ENCODE results near the gene DGLUCY. TPM values are rescaled to one million over a fixed set of nuclear protein-coding genes. Genes with fewer than 3 reads are reported as not detected.

DGLUCY gene
- total and polyA plus RNA-seq, 2 of the 13 experiments (the other 11 are each of a cell fraction or from before 2014, with no cell fraction given): 14.8 to 36.3 TPM

DNA sequence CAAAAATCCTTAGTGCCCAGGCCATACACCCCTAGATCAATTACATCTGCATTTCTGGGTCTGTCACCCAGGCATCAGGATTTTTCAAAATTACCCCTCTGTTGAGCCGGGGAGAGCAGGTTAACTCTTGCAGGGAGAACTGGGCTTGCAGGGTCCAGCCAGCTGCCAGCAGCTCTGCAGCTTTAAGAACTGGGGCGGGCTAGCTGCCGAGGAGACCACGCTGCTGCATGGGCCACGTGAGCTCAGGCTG is at the start of gene DGLUCY (continued):
- TF ChIP-seq, protein P1, sequence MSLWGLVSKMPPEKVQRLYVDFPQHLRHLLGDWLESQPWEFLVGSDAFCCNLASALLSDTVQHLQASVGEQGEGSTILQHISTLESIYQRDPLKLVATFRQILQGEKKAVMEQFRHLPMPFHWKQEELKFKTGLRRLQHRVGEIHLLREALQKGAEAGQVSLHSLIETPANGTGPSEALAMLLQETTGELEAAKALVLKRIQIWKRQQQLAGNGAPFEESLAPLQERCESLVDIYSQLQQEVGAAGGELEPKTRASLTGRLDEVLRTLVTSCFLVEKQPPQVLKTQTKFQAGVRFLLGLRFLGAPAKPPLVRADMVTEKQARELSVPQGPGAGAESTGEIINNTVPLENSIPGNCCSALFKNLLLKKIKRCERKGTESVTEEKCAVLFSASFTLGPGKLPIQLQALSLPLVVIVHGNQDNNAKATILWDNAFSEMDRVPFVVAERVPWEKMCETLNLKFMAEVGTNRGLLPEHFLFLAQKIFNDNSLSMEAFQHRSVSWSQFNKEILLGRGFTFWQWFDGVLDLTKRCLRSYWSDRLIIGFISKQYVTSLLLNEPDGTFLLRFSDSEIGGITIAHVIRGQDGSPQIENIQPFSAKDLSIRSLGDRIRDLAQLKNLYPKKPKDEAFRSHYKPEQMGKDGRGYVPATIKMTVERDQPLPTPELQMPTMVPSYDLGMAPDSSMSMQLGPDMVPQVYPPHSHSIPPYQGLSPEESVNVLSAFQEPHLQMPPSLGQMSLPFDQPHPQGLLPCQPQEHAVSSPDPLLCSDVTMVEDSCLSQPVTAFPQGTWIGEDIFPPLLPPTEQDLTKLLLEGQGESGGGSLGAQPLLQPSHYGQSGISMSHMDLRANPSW (CRISPR knock-in tag; IDR thresholded peaks at IDR 0.05; ENCODE audit: borderline replicate concordance): no peak
- TF ChIP-seq CEBPB (IDR thresholded peaks at IDR 0.05; ENCODE audit: borderline replicate concordance, low read depth, low read length) (no peak), ZNF768 (CRISPR knock-in tag; IDR thresholded peaks at IDR 0.05) (no peak), ZNF510 (CRISPR knock-in tag; IDR thresholded peaks at IDR 0.05; ENCODE audit: low read depth) (0 out of 2 replicates have a peak, but pooled peaks have one; percentile 22), LRRFIP1 (CRISPR knock-in tag; conservative IDR thresholded peaks at IDR 0.05) (0 out of 2 replicates have a peak, but pooled peaks have one; percentile 16), PHF8 (CRISPR knock-in tag; IDR thresholded peaks at IDR 0.05) (no peak), DDIT3 (CRISPR knock-in tag; IDR thresholded peaks at IDR 0.05) (no peak), GATAD2A (CRISPR knock-in tag; IDR thresholded peaks at IDR 0.05) (no peak), ZSCAN29 (CRISPR knock-in tag; conservative IDR thresholded peaks at IDR 0.05) (no peak), SNAPC2 (CRISPR knock-in tag; IDR thresholded peaks at IDR 0.05) (0 out of 2 replicates have a peak, but pooled peaks have one; percentile 20), ATRX (CRISPR knock-in tag; IDR thresholded peaks at IDR 0.05; ENCODE audit: borderline replicate concordance) (no peak), TBX3 (IDR thresholded peaks at IDR 0.05; ENCODE audit: borderline replicate concordance) (no peak), ZNF569 (CRISPR knock-in tag; IDR thresholded peaks at IDR 0.05; ENCODE audit: borderline replicate concordance) (no peak)
- TF ChIP-seq, protein P2, sequence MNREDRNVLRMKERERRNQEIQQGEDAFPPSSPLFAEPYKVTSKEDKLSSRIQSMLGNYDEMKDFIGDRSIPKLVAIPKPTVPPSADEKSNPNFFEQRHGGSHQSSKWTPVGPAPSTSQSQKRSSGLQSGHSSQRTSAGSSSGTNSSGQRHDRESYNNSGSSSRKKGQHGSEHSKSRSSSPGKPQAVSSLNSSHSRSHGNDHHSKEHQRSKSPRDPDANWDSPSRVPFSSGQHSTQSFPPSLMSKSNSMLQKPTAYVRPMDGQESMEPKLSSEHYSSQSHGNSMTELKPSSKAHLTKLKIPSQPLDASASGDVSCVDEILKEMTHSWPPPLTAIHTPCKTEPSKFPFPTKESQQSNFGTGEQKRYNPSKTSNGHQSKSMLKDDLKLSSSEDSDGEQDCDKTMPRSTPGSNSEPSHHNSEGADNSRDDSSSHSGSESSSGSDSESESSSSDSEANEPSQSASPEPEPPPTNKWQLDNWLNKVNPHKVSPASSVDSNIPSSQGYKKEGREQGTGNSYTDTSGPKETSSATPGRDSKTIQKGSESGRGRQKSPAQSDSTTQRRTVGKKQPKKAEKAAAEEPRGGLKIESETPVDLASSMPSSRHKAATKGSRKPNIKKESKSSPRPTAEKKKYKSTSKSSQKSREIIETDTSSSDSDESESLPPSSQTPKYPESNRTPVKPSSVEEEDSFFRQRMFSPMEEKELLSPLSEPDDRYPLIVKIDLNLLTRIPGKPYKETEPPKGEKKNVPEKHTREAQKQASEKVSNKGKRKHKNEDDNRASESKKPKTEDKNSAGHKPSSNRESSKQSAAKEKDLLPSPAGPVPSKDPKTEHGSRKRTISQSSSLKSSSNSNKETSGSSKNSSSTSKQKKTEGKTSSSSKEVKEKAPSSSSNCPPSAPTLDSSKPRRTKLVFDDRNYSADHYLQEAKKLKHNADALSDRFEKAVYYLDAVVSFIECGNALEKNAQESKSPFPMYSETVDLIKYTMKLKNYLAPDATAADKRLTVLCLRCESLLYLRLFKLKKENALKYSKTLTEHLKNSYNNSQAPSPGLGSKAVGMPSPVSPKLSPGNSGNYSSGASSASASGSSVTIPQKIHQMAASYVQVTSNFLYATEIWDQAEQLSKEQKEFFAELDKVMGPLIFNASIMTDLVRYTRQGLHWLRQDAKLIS (CRISPR knock-in tag; IDR thresholded peaks at IDR 0.05): no peak
- TF ChIP-seq, protein P3, sequence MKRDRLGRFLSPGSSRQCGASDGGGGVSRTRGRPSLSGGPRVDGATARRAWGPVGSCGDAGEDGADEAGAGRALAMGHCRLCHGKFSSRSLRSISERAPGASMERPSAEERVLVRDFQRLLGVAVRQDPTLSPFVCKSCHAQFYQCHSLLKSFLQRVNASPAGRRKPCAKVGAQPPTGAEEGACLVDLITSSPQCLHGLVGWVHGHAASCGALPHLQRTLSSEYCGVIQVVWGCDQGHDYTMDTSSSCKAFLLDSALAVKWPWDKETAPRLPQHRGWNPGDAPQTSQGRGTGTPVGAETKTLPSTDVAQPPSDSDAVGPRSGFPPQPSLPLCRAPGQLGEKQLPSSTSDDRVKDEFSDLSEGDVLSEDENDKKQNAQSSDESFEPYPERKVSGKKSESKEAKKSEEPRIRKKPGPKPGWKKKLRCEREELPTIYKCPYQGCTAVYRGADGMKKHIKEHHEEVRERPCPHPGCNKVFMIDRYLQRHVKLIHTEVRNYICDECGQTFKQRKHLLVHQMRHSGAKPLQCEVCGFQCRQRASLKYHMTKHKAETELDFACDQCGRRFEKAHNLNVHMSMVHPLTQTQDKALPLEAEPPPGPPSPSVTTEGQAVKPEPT (CRISPR knock-in tag; IDR thresholded peaks at IDR 0.05; ENCODE audit: low read depth): peak; percentile 75; the same call in 1 of the 2 replicates

Data from HepG2 (cell line).